Stimulated activated CD4-positive, alpha-beta T cell treated with anti-CD3 and anti-CD28 coated beads, Interleukin-1b, Interleukin-23, amount 100 ng/mL, for 1 hour (primary cell): ENCODE measurements around the gene FADS6.

ENCODE experiments used
- DNase-seq, 2 donors: peaks; one replicate each; pipeline ENCODE4 v3.0.0-alpha.2; 2020; ENCODE audit warnings: low read depth in 2 of 2

FADS6 gene

GRCh38 chr17:74831444-74832146, 61.8 kb downstream of the FADS6 start:
- DNase-seq: no peak

GRCh38 chr17:74830861-74831260, 62.6 kb downstream of the FADS6 start:
- DNase-seq: no peak

- DNase-seq: no peak
These were observed 65.6 kb downstream of the FADS6 start for GRCh38 chr17:74827800-74828199.
